ENCODE data around the gene PNPLA6. TPM values are rescaled to one million over a fixed set of nuclear protein-coding genes. Genes with fewer than 3 reads are reported as not detected.

The PNPLA6 gene
- total RNA-seq, 2 experiments from 2014 or later = 62.0 to 70.9 TPM

DNA sequence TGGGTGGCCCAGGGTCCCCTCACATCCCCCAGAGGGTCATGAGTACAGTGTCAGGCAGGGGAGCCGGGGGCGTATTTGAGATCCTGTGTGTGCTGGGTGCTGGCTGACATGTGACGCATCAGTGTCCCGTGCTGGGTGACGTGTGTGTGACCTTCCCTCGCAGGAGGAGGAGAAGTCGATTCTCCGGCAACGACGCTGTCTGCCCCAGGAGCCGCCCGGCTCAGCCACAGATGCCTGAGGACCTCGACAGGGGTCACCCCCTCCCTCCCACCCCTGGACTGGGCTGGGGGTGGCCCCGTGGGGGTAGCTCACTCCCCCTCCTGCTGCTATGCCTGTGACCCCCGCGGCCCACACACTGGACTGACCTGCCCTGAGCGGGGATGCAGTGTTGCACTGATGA, 25.8 kb downstream of the PNPLA6 start:
- Histone ChIP-seq H3K4me1 (ENCODE audit: insufficient read depth, low read length) (no peaks in the 10 kb centered on the region), H3K9me3 (ENCODE audit: control insufficient read depth in 1 of 2, insufficient read depth in 1 of 2, low read length in 2 of 2) (no peaks in the 10 kb centered on the region), H3K36me3 (ENCODE audit: insufficient read depth, low read length) (peaks cover 38% of the 10 kb centered on the region), H3K4me3 (ENCODE audit: low read length) (no peak overlapping the region), H3K27me3 (ENCODE audit: control insufficient read depth in 1 of 2, insufficient read depth in 2 of 2, low read length in 2 of 2) (no peaks in the 10 kb centered on the region), H3K27ac (ENCODE audit: low read depth in 1 of 2, low read length in 2 of 2) (no peak overlapping the region)
- intact Hi-C loops (cut with DNase I, micrococcal nuclease) = no loop called here
- Mint-ChIP-seq H3K27ac (no peak overlapping the region), H3K4me3 (no peak overlapping the region), H3K4me1 (ENCODE audit: low read depth) (no peaks in the 10 kb centered on the region), H3K9me3 (no peaks in the 10 kb centered on the region), H3K27me3 (no peaks in the 10 kb centered on the region), H3K36me3 (ENCODE audit: low read depth) (peaks cover 35% of the 10 kb centered on the region)
- no peak for TF ChIP-seq CTCF (IDR thresholded peaks at IDR 0.05)
- ChIA-PET POLR2A (no interaction called here), CTCF (no interaction called here)
- no peak for ATAC-seq (ENCODE audit: poor library complexity)
- DNase-seq = no peak

- H3K4me1 ChIP-seq (ENCODE audit: insufficient read depth, low read length) = no peaks in the 10 kb centered on the region
- Mint-ChIP-seq H3K36me3 (ENCODE audit: low read depth) (peaks cover 20% of the 10 kb centered on the region), H3K27ac (no peak overlapping the region), H3K4me1 (ENCODE audit: low read depth) (no peaks in the 10 kb centered on the region), H3K9me3 (no peaks in the 10 kb centered on the region), H3K4me3 (no peak overlapping the region), H3K27me3 (no peaks in the 10 kb centered on the region)
- ATAC-seq (ENCODE audit: poor library complexity) (no peak), DNase-seq (peak in 2 of 14 experiments; percentile 31 to 35)
- no peaks in the 10 kb centered on the region for H3K9me3 ChIP-seq (ENCODE audit: control insufficient read depth in 1 of 2, insufficient read depth in 1 of 2, low read length in 2 of 2)
- no peak for TF ChIP-seq CTCF (IDR thresholded peaks at IDR 0.05)
- ChIA-PET POLR2A (no interaction called here), CTCF (no interaction called here)
- peaks cover 25% of the 10 kb centered on the region for H3K36me3 ChIP-seq (ENCODE audit: insufficient read depth, low read length)
- intact Hi-C loops (cut with DNase I, micrococcal nuclease) = no loop called here
- no peak overlapping the region for H3K4me3 ChIP-seq (ENCODE audit: low read length)
- no peak overlapping the region for H3K27ac ChIP-seq (ENCODE audit: low read depth in 1 of 2, low read length in 2 of 2)
- H3K27me3 ChIP-seq (ENCODE audit: control insufficient read depth in 1 of 2, insufficient read depth in 2 of 2, low read length in 2 of 2) = no peaks in the 10 kb centered on the region
These were observed 27.3 kb downstream of the PNPLA6 start for GRCh38 chr19:7562646-7563393.

GRCh38 chr19:7564866-7565265, 29.3 kb downstream of the PNPLA6 start:
- Mint-ChIP-seq H3K27me3 (no peaks in the 10 kb centered on the region), H3K36me3 (ENCODE audit: low read depth) (peaks cover 6% of the 10 kb centered on the region), H3K4me3 (no peak overlapping the region), H3K27ac (no peak overlapping the region), H3K4me1 (ENCODE audit: low read depth) (no peaks in the 10 kb centered on the region), H3K9me3 (no peaks in the 10 kb centered on the region)
- CTCF ChIA-PET = interaction anchor here (1.4 kb wide), 1 partner anchor 234 kb away, joined by 3 read pairs; no protein-coding TSS in a partner anchor
- Histone ChIP-seq H3K27ac (ENCODE audit: low read depth in 1 of 2, low read length in 2 of 2) (no peak overlapping the region), H3K4me1 (ENCODE audit: insufficient read depth, low read length) (no peaks in the 10 kb centered on the region), H3K9me3 (ENCODE audit: control insufficient read depth in 1 of 2, insufficient read depth in 1 of 2, low read length in 2 of 2) (no peaks in the 10 kb centered on the region), H3K27me3 (ENCODE audit: control insufficient read depth in 1 of 2, insufficient read depth in 2 of 2, low read length in 2 of 2) (no peaks in the 10 kb centered on the region), H3K36me3 (ENCODE audit: insufficient read depth, low read length) (peaks cover 11% of the 10 kb centered on the region), H3K4me3 (ENCODE audit: low read length) (no peak overlapping the region)
- DNase-seq (no peak), ATAC-seq (ENCODE audit: poor library complexity) (no peak)
- POLR2A ChIA-PET = no interaction called here
- TF ChIP-seq CTCF (IDR thresholded peaks at IDR 0.05) = no peak
- intact Hi-C loops (cut with DNase I, micrococcal nuclease) = no loop called here
